Fibroblast of the aortic adventitia (primary cell): ENCODE measurements around the gene OR2T1. TPM values are rescaled to one million over a fixed set of nuclear protein-coding genes. Genes with fewer than 3 reads are reported as not detected.

Source experiments
- DNase-seq: peaks from one replicate; pipeline ENCODE4 v3.0.0-alpha.2; 2010; ENCODE audit warnings: low read depth
- H3K4me3 ChIP-seq: 2 replicates; pipeline ENCODE4 v1.5.1; 2011; ENCODE audit warnings: low read depth, mild to moderate bottlenecking, control low read depth, low read length, moderate library complexity
- CTCF ChIP-seq: IDR thresholded peaks from 2 replicates; pipeline ENCODE4 v1.5.1; 2011; ENCODE audit warnings: mild to moderate bottlenecking, low read length, control low read depth, inconsistent platforms; ENCODE audit not compliant: insufficient read depth
- total RNA-seq: library from RNA; depleted of rRNA; stranded (reverse); fragments of >200 nt; gene quantifications from 2 replicates; pipeline ENCODE4 v1.2.3, GENCODE V29; 2012; ENCODE audit warnings: low replicate concordance

Gene OR2T1
- not detected in 2 replicates for total RNA-seq

GRCh38 chr1:248402748-248403147 is at the start of gene OR2T1:
Gene OR2T1, plus strand, starts transcription at chr1:248403048. Its CDS starts 3,100 bp downstream, at chr1:248406148.
- no peak for TF ChIP-seq CTCF
- H3K4me3 ChIP-seq, result no peak within 1 kb of the TSS
- DNase-seq, result no peak

- H3K4me3 ChIP-seq, result no peak overlapping the region
- no peak for TF ChIP-seq CTCF
- no peak for DNase-seq
These were observed 43.4 kb upstream of the OR2T1 start for GRCh38 chr1:248359415-248359814.

- no peak for TF ChIP-seq CTCF
These were observed 41.6 kb upstream of the OR2T1 start, which contains the start of gene OR2T4 for GRCh38 chr1:248361121-248361715. Gene OR2T4, plus strand, starts transcription at chr1:248361665. Its CDS starts 0 bp downstream, at chr1:248361665.

GRCh38 chr1:248366609-248367008 is 36.2 kb upstream of the OR2T1 start:
- no peak for DNase-seq
- no peak for TF ChIP-seq CTCF
- H3K4me3 ChIP-seq, result no peak overlapping the region

More at GRCh38 chr1:248361121-248361715, 41.6 kb upstream of the OR2T1 start, which contains the start of gene OR2T4:
- no peak within 1 kb of the TSS for H3K4me3 ChIP-seq
- no peak for DNase-seq

- no peak for TF ChIP-seq CTCF
- DNase-seq, result no peak
- H3K4me3 ChIP-seq, result no peak overlapping the region
These were observed 30.5 kb upstream of the OR2T1 start for GRCh38 chr1:248372394-248372793.

GRCh38 chr1:248373761-248374160 is 29.1 kb upstream of the OR2T1 start:
- no peak overlapping the region for H3K4me3 ChIP-seq
- no peak for DNase-seq
- TF ChIP-seq CTCF, result no peak

GRCh38 chr1:248375446-248375845 is 27.4 kb upstream of the OR2T1 start, which contains the start of gene OR2T6:
Gene OR2T6, plus strand, starts transcription at chr1:248375746. Its CDS starts 11,863 bp downstream, at chr1:248387609.
- no peak for TF ChIP-seq CTCF
- DNase-seq, result no peak
- no peak within 1 kb of the TSS for H3K4me3 ChIP-seq
